DOHH2 (cell line): Measurements from ENCODE around the gene RARG.

Source experiments
- CTCF ChIP-seq: fragments of 200-600 bp; sonication (generic); IDR thresholded peaks from one replicate; pipeline ENCODE4 v1.5.1; 2014; ENCODE audit warnings: antibody characterized with exemption, mild to moderate bottlenecking, low read depth, low read length; ENCODE audit not compliant: poor library complexity, severe bottlenecking
- EZH2phosphoT487 ChIP-seq: fragments of 200-600 bp; sonication (generic); IDR thresholded peaks from 2 replicates; pipeline ENCODE4 v1.6.1; 2017; ENCODE audit warnings: borderline replicate concordance, mild to moderate bottlenecking, antibody characterized with exemption, low read length, moderate library complexity, mixed read lengths

GRCh38 chr12:53224897-53225634 lies 6.9 kb downstream of the RARG start:
- no peak for TF ChIP-seq CTCF
- TF ChIP-seq EZH2phosphoT487, result no peak
